Spinal cord (tissue), 10 donors: ENCODE results near the gene DNAAF5. TPM values are rescaled to one million over a fixed set of nuclear protein-coding genes. Genes with fewer than 3 reads are reported as not detected.

Experiments used
- DNase-seq, 6 donors: peaks; one replicate each; pipeline versions ENCODE4 v3.0.0 to v3.0.0-alpha.2; 2013 to 2015; ENCODE audit warnings: low spot score in 6 of 6, low read depth in 4 of 6
- H3K27ac ChIP-seq: one replicate; pipeline ENCODE4 v1.5.1; 2013; ENCODE audit warnings: low read depth, low read length, control low read depth
- H3K27me3 ChIP-seq: one replicate; pipeline ENCODE4 v1.6.1; 2013; ENCODE audit warnings: low read length; ENCODE audit not compliant: control insufficient read depth, insufficient read depth
- H3K36me3 ChIP-seq: one replicate; pipeline ENCODE4 v1.6.1; 2013; ENCODE audit warnings: low read length; ENCODE audit not compliant: control insufficient read depth, insufficient read depth
- H3K4me1 ChIP-seq: one replicate; pipeline ENCODE4 v1.6.1; 2013; ENCODE audit warnings: low read length; ENCODE audit not compliant: control insufficient read depth, insufficient read depth
- H3K4me3 ChIP-seq: one replicate; pipeline ENCODE4 v1.5.1; 2013; ENCODE audit warnings: low read depth, low read length, control low read depth
- H3K9me3 ChIP-seq: one replicate; pipeline ENCODE4 v1.6.1; 2013; ENCODE audit warnings: low read length; ENCODE audit not compliant: control insufficient read depth, insufficient read depth
- WGBS: methylation state at CpG from one replicate; pipeline ENCODE4 v1.1.5; 2013; ENCODE audit warnings: missing lambda C conversion rate; ENCODE audit not compliant: insufficient coverage; 5-methylcytosine and 5-hydroxymethylcytosine counted together
- polyA plus RNA-seq, 2 donors: library from polyadenylated mRNA; unstranded; fragments of 120-200 nt; gene quantifications; one replicate each; pipeline ENCODE4 v1.2.1, GENCODE V29; 2013; ENCODE audit not compliant: insufficient read length in 2 of 2
- total RNA-seq, 2 donors: library from RNA; depleted of rRNA in 1 of 2; stranded (reverse); fragments of 120-200 nt in 1 of 2; fragments of >200 nt in 1 of 2; gene quantifications; one replicate each; pipeline versions ENCODE4 v1.2.3 to v1.2.4, GENCODE V29; 2013 to 2014
- donor health status: healthy.

The DNAAF5 gene
- total and polyA plus RNA-seq, 4 donors: 10.9 to 23.3 (median 22.4) TPM

DNA sequence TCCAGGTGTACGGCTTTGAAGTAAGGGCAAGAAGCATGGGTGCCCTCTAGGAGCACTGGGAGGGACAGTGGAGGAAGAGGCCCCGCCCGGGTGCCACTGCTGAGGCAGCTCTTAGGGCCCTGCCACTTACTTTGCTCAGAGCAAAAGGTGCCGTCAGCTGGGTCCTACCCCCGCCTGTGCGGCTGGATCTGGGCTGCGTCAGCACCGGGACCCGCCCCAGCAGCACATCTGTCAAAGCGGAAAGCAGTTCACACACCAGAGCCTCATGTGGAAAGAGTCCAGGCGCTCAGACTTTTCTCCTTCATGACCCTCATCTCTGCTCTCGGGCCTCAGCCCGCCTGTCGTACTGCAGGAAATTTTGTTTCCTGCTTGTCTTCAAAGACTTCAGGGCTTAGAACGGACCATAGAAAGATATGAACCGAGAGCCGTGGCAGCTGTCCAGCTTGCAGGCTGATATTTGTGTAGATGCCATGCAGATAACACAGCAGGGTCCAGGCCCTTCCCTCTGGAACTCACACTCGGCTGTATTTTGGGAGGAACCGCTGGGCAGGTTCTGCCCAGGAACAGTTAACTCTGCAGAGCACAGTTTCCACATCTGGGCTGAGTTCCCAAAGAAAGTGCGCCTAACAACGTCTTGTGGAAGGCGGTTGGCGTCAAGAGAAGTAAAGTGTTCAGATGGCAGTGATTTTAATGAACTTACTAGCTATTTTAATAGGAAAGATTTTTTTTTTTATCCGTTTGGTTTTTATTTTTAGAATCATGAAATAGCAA, 44.9 kb downstream of the DNAAF5 start:
- no peaks in the 10 kb centered on the region for H3K9me3 ChIP-seq
- H3K4me3 ChIP-seq: no peak overlapping the region
- peak overlapping the region; percentile 82 for H3K27ac ChIP-seq
- DNase-seq: peak in 1 of 6 donors; percentile 66
- peaks cover 25% of the 10 kb centered on the region for H3K4me1 ChIP-seq
- 70% methylated on average over 22 of the region's 24 CpGs for WGBS
- H3K36me3 ChIP-seq: peaks cover 96% of the 10 kb centered on the region
- H3K27me3 ChIP-seq: no peaks in the 10 kb centered on the region

DNA sequence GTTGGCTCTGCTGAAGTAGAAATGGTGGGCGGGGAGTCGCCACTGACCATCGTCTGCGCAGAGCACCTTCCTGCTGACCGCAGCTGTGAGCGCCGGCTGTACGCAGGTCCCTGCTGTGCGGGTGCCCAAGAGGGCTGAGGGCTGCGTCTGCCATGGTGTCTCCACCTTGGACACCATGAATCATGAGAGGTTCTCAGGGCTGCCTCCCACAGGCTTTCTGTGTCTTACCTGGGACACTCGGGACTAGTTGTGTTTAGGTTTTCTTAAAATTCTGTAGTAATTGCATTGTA, 45.5 kb downstream of the DNAAF5 start:
- 78% methylated on average over 10 of the region's 11 CpGs for WGBS
- peak overlapping the region; percentile 82 for H3K27ac ChIP-seq
- H3K36me3 ChIP-seq: peaks cover 96% of the 10 kb centered on the region
- H3K4me1 ChIP-seq: peaks cover 25% of the 10 kb centered on the region
- no peaks in the 10 kb centered on the region for H3K9me3 ChIP-seq
- no peak for DNase-seq
- H3K4me3 ChIP-seq: no peak overlapping the region
- H3K27me3 ChIP-seq: no peaks in the 10 kb centered on the region

DNA sequence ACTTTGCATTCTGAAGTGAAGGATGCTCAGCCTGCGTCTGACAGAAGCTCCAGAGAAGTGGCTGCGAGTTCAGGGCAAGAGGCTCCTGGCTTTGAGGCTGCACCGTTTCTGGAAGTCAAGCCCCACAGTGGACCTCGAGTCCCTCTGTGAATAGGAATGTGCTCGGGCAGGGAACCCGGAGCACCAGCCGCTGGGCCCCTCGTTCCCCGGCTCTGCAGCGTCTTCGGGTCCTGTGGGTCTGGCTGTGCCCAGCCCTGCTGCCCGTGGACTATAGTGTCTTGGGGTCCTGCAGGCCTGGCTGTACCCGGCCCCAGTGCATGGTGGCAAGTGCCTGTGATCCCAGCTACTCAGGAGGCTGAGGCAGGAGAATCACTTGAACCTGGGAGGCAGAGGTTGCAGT, 45.9 kb downstream of the DNAAF5 start:
- no peak for DNase-seq
- 94% methylated on average over 13 of the region's 13 CpGs for WGBS
- H3K36me3 ChIP-seq: peaks cover 96% of the 10 kb centered on the region
- H3K27ac ChIP-seq: peak overlapping the region; percentile 82
- H3K27me3 ChIP-seq: no peaks in the 10 kb centered on the region
- H3K4me1 ChIP-seq: peaks cover 25% of the 10 kb centered on the region
- H3K4me3 ChIP-seq: no peak overlapping the region
- H3K9me3 ChIP-seq: no peaks in the 10 kb centered on the region

DNA sequence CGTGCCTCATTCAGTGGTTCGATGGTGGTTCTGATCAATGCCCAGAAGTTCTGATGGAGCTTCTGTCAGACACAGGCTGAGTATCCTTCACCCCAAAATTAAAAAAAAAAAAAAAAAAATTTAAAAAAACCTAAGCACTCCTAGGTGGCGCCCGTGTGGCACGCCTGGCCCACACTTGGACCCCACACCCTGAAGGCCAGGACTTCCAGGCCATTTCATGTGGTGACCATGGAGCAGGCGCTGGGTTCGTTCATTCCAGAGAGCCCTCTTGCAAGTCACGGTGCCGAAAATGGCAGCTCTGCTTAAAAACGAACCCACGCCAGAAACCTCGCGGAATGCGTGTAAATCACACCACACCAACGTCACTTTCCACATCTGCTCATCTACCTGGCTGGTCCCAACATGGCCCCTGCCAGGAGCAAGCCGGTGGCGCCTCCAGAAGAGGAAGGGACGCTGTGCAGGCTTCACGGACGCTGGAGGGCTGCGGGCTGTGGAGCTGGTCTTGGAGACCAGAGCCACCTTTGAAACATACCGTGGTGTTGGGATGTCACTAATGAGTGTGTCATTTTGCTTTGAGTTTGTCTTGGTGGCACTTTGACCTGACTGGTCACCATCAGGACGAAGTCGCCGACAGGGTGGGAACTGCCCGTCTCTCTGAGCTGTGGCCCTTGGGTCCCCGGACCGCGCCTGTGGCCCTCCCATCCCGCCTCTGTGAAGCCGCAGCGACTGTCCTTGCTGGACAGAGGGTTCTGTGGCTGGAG, 46.5 kb downstream of the DNAAF5 start:
- no peak overlapping the region for H3K4me3 ChIP-seq

DNA sequence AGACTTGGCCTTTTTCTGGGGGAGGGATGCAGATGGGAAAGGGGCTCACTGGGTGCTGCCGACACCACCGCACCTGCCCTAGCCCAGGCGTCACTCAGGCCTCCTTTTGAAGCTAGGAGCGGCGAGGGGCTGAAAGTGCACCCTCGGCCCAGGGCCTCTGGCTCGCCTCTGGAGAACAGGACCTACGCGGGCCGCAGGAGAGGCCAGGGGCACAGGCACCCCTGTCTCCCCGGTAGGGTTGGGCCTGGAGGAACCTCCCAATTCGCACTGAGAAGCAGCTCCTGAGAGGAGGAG, 47.1 kb downstream of the DNAAF5 start:
- DNase-seq: no peak
- Histone ChIP-seq H3K4me1 (peaks cover 30% of the 10 kb centered on the region), H3K9me3 (no peaks in the 10 kb centered on the region), H3K27ac (no peak overlapping the region), H3K27me3 (no peaks in the 10 kb centered on the region), H3K36me3 (peaks cover 94% of the 10 kb centered on the region), H3K4me3 (no peak overlapping the region)
- WGBS: 97% methylated on average over 12 of the region's 12 CpGs

More for the DNA sequence above, 46.5 kb downstream of the DNAAF5 start:
- H3K36me3 ChIP-seq: peaks cover 95% of the 10 kb centered on the region
- H3K4me1 ChIP-seq: peaks cover 27% of the 10 kb centered on the region
- no peak overlapping the region for H3K27ac ChIP-seq
- no peak for DNase-seq
- WGBS: 89% methylated on average over 32 of the region's 32 CpGs
- no peaks in the 10 kb centered on the region for H3K9me3 ChIP-seq
- no peaks in the 10 kb centered on the region for H3K27me3 ChIP-seq

DNA sequence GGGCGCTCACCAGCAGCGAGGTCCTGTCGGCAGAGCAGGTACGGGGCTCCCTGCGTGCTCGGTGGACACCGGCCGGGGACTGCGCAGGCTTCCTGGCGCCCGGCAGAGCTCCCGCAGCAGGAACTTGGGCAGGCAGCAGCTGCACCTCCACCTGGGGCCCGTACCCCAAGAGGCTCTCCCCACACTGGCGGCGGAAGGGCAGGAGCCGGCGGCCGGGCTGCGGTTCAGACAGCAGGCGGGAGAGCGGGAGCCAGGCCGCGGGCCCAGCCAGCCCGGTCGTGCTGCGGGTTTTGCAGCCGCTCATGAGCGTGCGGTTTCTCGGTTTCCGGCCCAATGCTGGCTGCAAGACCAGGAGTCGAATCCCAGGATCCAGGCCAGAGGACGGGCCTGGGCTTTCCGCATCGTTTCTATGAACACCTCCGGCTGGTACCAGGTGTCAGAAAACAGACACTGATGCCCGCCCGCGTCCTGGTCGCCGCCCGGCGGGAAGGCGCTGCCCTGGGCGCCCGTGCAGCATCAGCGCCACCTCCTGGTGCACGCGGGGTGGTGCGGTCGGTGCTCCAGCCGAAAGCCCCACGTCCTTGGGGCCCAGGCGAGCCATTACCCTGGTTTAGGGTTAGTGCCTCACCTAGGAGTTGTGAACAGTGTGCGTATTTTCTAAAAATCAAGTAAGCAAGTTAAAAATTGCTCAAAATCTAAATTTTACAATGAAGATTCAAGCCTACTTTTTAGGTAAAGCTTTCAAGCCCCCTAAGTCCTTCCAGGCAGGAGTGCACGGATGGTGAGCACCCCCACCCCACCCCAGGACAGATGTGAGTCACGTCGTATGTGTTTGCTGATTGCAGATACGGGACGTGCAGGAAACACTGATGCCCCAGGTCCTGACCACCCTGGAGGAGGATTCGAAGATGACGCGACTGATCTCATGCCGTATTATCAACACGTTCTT, 47.9 kb downstream of the DNAAF5 start:
- Histone ChIP-seq H3K4me3 (no peak overlapping the region), H3K9me3 (no peaks in the 10 kb centered on the region), H3K27me3 (no peaks in the 10 kb centered on the region), H3K4me1 (peaks cover 30% of the 10 kb centered on the region), H3K27ac (no peak overlapping the region), H3K36me3 (peaks cover 93% of the 10 kb centered on the region)
- peak in 2 of 6 donors; percentile 69 to 74 for DNase-seq
- WGBS: 53% methylated on average over 59 of the region's 65 CpGs

DNA sequence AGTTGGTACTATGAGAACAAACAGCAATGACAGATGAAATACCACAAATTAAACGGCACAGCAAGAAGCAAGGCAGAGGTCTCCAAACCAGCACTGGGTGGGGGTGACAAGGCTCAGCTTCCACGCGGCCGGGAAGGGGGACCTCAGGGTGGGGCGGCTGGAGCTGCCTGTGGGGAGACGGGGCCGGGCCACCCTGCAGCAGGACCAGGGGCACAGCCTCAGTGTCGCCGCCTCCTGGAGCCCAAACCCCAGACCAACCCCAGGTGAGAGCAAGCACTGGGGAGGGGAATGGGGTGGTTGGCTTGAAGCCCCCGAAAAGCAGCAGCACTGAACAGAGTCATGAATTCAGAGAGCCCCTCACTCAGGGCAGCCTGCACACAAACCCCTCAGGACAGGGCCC, 49.9 kb downstream of the DNAAF5 start:
- peaks cover 27% of the 10 kb centered on the region for H3K4me1 ChIP-seq
- no peaks in the 10 kb centered on the region for H3K27me3 ChIP-seq
- 95% methylated on average over 6 of the region's 10 CpGs for WGBS
- H3K9me3 ChIP-seq: no peaks in the 10 kb centered on the region
- H3K36me3 ChIP-seq: peaks cover 90% of the 10 kb centered on the region
- no peak for DNase-seq
- no peak overlapping the region for H3K4me3 ChIP-seq
- no peak overlapping the region for H3K27ac ChIP-seq

DNA sequence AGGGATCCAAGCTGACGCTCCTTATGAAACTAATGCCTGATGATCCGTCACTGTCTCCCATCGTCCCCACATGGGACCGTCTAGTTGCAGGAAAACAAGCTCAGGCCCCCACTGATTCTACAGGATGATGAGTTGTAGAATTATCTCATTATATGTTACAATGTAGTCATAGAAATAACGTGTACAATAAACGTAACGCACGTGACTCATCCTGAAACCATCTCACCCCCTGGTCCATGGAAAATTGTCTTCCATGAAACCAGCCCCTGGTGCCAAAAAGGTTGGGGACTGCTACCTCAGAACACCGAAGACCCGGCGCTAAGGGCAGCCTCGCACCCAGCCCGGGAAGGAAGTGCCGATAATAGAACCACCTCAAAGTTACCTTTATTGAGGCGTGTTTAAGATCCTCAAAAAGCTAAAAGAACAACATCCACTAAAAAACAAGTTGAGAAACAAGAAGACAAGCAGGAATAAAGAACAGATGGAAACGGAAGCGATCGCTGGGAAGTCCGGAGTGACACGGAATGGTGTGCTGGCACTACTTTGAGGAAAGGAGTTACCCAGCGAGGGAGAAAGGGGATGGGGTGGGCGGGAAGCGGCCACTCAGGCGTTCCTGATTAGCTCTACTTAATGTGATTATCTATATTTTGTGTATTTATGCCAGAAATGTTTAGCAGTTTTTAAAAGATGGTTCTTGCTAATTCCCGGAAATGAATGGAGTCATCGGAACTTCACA, 50.7 kb downstream of the DNAAF5 start:
- H3K4me3 ChIP-seq: no peak overlapping the region
- peaks cover 89% of the 10 kb centered on the region for H3K36me3 ChIP-seq

DNA sequence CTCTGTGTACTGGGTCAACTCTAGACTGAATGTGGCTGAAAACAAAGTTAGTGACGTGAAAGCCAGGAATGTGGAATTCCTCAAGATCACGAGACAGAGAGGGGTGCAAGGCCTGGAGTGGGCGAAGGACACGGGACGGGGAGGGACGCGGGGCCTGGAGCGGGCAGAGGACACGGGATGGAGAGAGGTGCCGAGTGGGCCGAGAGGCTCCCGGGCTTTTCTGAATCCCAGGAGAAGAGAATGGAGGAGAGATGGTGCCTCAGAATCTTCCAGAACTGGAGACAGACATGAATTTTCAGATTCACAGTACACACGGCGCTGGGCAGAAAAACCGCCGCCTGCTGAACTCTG, 51.2 kb downstream of the DNAAF5 start:
- Histone ChIP-seq H3K9me3 (no peaks in the 10 kb centered on the region), H3K36me3 (peaks cover 89% of the 10 kb centered on the region), H3K27me3 (no peaks in the 10 kb centered on the region), H3K4me3 (no peak overlapping the region), H3K4me1 (peaks cover 25% of the 10 kb centered on the region), H3K27ac (peak overlapping the region; percentile 3)
- WGBS: 85% methylated on average over 16 of the region's 16 CpGs
- no peak for DNase-seq

More for the DNA sequence above, 50.7 kb downstream of the DNAAF5 start:
- Histone ChIP-seq H3K27ac (no peak overlapping the region), H3K27me3 (no peaks in the 10 kb centered on the region), H3K4me1 (peaks cover 25% of the 10 kb centered on the region), H3K9me3 (no peaks in the 10 kb centered on the region)
- no peak for DNase-seq
- 87% methylated on average over 13 of the region's 26 CpGs for WGBS
